Occipital lobe (tissue), 2 donors: ENCODE data around the gene SYNJ2. TPM values are rescaled to one million over a fixed set of nuclear protein-coding genes. Genes with fewer than 3 reads are reported as not detected.

Source experiments
- DNase-seq: peaks from one replicate; lab custom pipeline; 2025; lab: John Stamatoyannopoulos, UW
- total RNA-seq: library from RNA; depleted of rRNA; stranded (reverse); fragments of >200 nt; gene quantifications from one replicate; pipeline ENCODE4 v1.2.3, GENCODE V29; 2014

The SYNJ2 gene
- total RNA-seq, 1 donor from 2014 or later: 7.2 TPM

DNA sequence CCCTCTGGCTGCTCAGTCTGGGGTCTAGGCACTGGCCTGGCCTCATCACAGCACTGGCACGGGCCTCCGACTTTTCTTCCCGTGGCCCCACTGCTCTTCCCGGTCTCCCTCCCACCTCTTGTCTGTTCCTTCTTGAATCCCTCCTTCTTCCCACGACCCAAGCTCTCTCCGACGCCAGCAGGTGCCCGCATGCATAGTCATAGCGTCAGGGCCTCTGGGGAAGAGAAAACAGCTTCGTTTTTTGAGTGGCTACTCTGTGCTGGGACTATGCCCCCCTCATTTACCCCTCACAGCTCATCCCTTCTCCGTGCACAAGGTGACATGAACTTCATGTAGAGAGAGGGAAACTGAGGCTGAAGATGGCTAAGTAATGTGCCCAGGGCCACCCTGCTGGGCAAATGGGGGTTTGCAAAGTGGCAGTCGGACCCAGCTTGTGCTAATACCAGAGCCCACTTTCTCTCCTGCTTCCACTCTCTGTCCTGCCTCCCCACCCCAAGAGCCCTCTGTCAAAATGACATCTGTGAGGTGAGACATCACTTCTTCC lies 59.2 kb downstream of the SYNJ2 start:
- no peak for DNase-seq

- no peak for DNase-seq
Measured at GRCh38 chr6:158041370-158041769, 59.7 kb downstream of the SYNJ2 start.

DNA sequence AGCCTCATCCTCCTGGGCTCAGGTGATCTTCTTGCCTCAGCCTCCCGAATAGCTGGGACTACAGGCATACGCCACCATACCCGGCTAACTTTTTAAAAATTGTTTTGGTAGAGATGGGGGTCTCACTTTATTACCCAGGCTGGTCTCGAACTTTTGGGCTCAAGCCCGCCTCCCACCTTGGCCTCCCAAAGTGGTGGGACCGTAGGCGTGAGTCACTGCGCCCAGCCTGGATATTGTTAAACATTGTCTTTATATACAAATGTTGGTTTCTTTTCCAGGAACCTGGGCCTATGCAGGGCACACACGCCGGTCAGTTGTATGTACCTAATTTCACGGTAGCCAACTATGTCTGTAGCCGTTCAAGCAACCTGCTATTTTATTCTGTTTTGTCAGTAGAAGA lies 60.1 kb downstream of the SYNJ2 start:
- no peak for DNase-seq

- DNase-seq: peak; percentile 79
Measured at GRCh38 chr6:158042245-158042798, 60.7 kb downstream of the SYNJ2 start.

GRCh38 chr6:158043008-158043407 lies 61.3 kb downstream of the SYNJ2 start:
- DNase-seq: no peak

DNA sequence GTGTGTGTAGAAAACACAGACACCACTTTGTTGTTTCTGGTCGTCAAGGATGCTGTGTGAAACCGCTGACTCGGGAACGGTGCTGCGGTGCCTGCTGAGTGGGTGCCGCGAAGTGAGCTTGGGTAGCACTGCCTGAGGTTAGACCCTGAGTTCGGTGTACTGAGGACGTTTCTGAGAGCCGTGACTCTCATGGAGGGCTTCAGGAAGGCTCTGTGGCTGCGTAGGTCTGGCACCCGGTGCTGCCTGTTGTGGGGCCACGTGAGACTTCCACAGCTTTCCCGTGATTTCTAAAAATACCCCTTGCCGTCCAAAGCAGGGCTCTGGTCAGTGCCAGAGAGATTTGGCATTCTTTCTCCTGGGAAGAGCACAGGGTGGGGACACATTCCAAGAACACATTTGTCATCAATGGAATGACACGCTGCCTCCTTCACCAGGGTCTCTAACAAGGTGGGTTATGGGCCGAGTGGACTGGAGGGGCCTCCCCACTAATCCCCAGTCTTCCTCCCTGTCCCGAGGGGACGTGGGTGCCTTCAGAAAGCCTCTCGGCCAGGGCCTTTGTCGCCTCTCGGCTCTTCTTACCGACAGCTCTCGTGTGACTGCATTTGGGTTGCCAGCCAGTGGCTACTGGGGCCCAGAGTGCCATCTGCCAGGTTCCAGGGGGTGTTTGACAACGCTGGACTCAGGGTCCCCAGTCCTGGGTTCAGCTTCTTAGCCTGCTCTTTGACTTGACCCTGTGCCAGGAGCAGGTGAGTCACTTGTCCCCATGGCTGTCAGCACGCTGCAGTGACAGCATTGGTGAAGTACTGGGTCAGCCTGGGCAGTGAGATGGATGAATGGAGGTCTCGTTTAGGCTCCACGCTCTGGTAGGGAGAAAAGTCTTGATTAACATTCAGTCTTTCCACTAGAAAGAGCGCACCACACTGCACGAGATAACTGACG lies 62.2 kb downstream of the SYNJ2 start:
- no peak for DNase-seq

GRCh38 chr6:158044525-158044888 lies 62.8 kb downstream of the SYNJ2 start:
- no peak for DNase-seq

- DNase-seq: no peak
Measured at GRCh38 chr6:158046201-158047126, 64.8 kb downstream of the SYNJ2 start.

DNA sequence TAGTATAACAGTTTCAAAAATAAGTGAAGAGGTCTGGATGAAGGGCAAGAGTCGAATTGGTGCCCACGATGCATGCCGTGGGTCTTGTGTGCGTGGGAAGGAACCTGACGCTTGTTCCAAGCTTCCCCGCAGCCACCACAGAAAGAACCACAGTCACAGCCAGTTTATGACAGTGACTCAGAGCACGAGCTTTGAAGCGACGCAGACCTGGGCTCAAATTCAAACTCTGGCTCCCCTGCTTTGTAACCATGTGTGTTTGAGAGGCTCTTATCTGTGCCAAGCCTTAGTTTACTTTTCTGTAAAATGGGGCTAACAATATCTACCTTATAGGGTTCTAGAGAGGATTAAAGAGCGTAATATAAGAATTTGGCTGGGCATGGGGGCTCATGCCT lies 65.5 kb downstream of the SYNJ2 start:
- DNase-seq: peak; percentile 40

GRCh38 chr6:158047563-158048323 lies 66.1 kb downstream of the SYNJ2 start:
- DNase-seq: no peak

DNA sequence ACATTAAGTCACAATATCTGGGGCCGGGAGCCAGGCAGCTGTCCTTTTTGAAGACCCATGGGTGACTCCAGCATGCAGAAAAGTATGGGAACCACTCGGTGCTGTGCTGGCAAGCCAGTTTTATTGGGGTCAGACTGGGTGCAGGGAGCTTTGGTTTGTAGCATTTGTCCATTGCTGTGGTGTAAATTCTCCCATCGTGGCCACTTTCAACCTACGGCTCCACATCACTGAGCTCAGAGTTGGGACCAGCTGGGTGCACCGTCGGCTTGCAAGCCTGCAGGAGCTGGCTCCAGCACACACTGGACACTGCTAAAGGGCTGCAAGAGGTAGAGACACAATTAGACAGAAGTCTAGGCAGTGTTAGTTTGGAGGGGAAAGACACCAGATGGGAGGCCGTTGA lies 66.9 kb downstream of the SYNJ2 start:
- no peak for DNase-seq

- DNase-seq: no peak
Measured at GRCh38 chr6:158049055-158050028, 67.7 kb downstream of the SYNJ2 start.

DNA sequence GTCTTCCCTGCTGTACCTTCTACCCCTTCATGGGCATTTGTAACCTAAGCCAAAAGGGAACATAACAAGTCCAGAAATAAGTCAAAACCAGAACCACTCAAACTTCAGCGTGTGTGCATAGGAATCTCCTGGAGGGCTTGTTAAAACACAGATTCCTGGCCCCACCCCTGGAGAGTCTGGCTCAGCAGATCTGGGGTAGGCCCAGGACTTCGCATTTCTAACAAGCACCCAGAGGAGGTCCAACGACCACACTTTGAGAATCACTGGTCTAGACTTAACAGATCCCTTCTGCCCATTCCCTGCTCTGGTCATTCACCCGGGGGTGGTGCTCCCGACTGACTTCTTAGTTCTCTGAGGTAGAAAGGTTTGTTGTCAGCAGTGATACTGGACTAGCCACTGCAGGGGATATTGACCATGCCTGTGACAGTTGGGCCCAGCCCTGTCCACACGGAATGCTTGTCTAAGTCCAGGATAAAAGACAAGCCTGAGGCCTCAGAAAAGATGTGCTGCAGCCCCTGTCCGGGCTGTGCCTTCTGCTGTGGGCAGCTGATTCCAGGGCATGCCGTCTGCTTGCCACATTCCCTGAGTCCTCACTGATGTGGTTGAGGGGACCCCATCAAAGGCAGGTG lies 68.6 kb downstream of the SYNJ2 start:
- DNase-seq: no peak

- DNase-seq: no peak
Measured at GRCh38 chr6:158050955-158051354, 69.3 kb downstream of the SYNJ2 start.

- no peak for DNase-seq
Measured at GRCh38 chr6:158051968-158052367, 70.3 kb downstream of the SYNJ2 start.

- no peak for DNase-seq
Measured at GRCh38 chr6:158053377-158054313, 72.0 kb downstream of the SYNJ2 start.

GRCh38 chr6:158056355-158056754 lies 74.7 kb downstream of the SYNJ2 start:
- no peak for DNase-seq

DNA sequence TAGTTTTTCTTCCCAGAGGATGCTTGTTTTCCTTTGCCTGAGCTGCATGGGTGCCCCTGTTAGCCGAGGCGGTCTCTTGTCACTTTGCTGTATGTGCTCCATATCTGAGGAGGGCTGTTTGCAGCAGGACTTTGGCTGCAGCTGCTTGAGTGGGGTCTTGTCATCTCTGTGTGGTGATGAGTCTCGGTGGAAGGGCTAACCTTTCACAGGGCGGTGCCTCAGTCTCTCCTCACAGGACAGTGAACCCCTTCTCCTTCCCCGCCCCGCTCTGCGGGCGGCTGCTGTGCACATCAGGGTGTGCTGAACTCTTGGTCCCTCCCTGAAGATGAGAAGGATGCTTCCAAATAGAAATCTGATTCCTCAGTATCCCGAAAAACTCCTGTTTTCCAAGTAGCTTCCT lies 75.1 kb downstream of the SYNJ2 start:
- DNase-seq: no peak
